ENCODE results near the gene SYNGR1. TPM values are rescaled to one million over a fixed set of nuclear protein-coding genes. Genes with fewer than 3 reads are reported as not detected.

The SYNGR1 gene
- total RNA-seq, 1 donor from 2014 or later = 42.2 TPM

GRCh38 chr22:39308614-39309363 lies 41.0 kb upstream of the SYNGR1 start:
- no peaks in the 10 kb centered on the region for H3K9me3 ChIP-seq
- H3K4me3 ChIP-seq = peak overlapping the region; percentile 27 to 30
- no peak for DNase-seq (ENCODE audit: extremely low spot score in 2 of 2)
- TF ChIP-seq POLR2A (IDR thresholded peaks at IDR 0.05) (no peak), POLR2AphosphoS5 (IDR thresholded peaks at IDR 0.05; ENCODE audit: insufficient read depth in 1 of 2, low read depth in 1 of 2) (peak; percentile 58 to 79), CTCF (IDR thresholded peaks at IDR 0.05) (no peak)
- intact Hi-C loops (cut with DNase I) = no loop called here
- peaks cover 34% of the 10 kb centered on the region for H3K4me1 ChIP-seq
- H3K36me3 ChIP-seq = peaks cover 0 to 24% of the 10 kb centered on the region in 2 donors
- peak overlapping the region; percentile 88 for H3K27ac ChIP-seq
- no peaks in the 10 kb centered on the region for H3K27me3 ChIP-seq

- no peak overlapping the region for H3K4me3 ChIP-seq
- H3K9me3 ChIP-seq = no peaks in the 10 kb centered on the region
- no peak for TF ChIP-seq CTCF (IDR thresholded peaks at IDR 0.05)
- no peak for TF ChIP-seq POLR2AphosphoS5 (IDR thresholded peaks at IDR 0.05; ENCODE audit: insufficient read depth in 1 of 2, low read depth in 1 of 2)
- TF ChIP-seq POLR2A (IDR thresholded peaks at IDR 0.05) = no peak
- H3K36me3 ChIP-seq = peaks cover 0 to 30% of the 10 kb centered on the region in 2 donors
- no peaks in the 10 kb centered on the region for H3K27me3 ChIP-seq
- H3K4me1 ChIP-seq = peaks cover 41% of the 10 kb centered on the region
- no peak for DNase-seq (ENCODE audit: extremely low spot score in 2 of 2)
- peak overlapping the region; percentile 88 for H3K27ac ChIP-seq
- intact Hi-C loops (cut with DNase I) = no loop called here
Observed at GRCh38 chr22:39309364-39309861, 40.4 kb upstream of the SYNGR1 start.

- H3K4me1 ChIP-seq = peaks cover 45% of the 10 kb centered on the region
- intact Hi-C loops (cut with DNase I) = loop anchor here (2.0 to 10.0 kb wide), 3 partner anchors 75 to 445 kb away; no protein-coding TSS in a partner anchor
- TF ChIP-seq POLR2A (IDR thresholded peaks at IDR 0.05) = no peak
- no peak for TF ChIP-seq CTCF (IDR thresholded peaks at IDR 0.05)
- no peak for TF ChIP-seq POLR2AphosphoS5 (IDR thresholded peaks at IDR 0.05; ENCODE audit: insufficient read depth in 1 of 2, low read depth in 1 of 2)
- H3K36me3 ChIP-seq = peaks cover 0 to 37% of the 10 kb centered on the region in 2 donors
- no peak for DNase-seq (ENCODE audit: extremely low spot score in 2 of 2)
- no peaks in the 10 kb centered on the region for H3K9me3 ChIP-seq
- H3K4me3 ChIP-seq = no peak overlapping the region
- no peaks in the 10 kb centered on the region for H3K27me3 ChIP-seq
- peak overlapping the region; percentile 88 for H3K27ac ChIP-seq
Observed at GRCh38 chr22:39309881-39310714, 39.7 kb upstream of the SYNGR1 start.

- H3K4me1 ChIP-seq = peaks cover 62% of the 10 kb centered on the region
- H3K36me3 ChIP-seq = peaks cover 0 to 53% of the 10 kb centered on the region in 2 donors
- H3K27me3 ChIP-seq = no peaks in the 10 kb centered on the region
- intact Hi-C loops (cut with DNase I) = loop anchor here (2.0 to 10.0 kb wide), 3 partner anchors 77 to 447 kb away; no protein-coding TSS in a partner anchor
- H3K9me3 ChIP-seq = no peaks in the 10 kb centered on the region
- no peak overlapping the region for H3K4me3 ChIP-seq
- H3K27ac ChIP-seq = no peak overlapping the region
- DNase-seq (ENCODE audit: extremely low spot score in 2 of 2) = no peak
- TF ChIP-seq POLR2A (IDR thresholded peaks at IDR 0.05) (no peak), CTCF (IDR thresholded peaks at IDR 0.05) (no peak), POLR2AphosphoS5 (IDR thresholded peaks at IDR 0.05; ENCODE audit: insufficient read depth in 1 of 2, low read depth in 1 of 2) (no peak)
Observed at GRCh38 chr22:39311592-39312400, 38.0 kb upstream of the SYNGR1 start.
